ENCODE results near the gene MMP14. TPM values are rescaled to one million over a fixed set of nuclear protein-coding genes. Genes with fewer than 3 reads are reported as not detected.

MMP14 gene
- total RNA-seq (2016; rRNA removed; fragmentation: Illumina TruSeq; extraction: Trizol) (1.6 and 5.2 TPM in 2 replicates), polyA plus RNA-seq (2011; rRNA removed) (9.8 and 11.3 TPM in 2 replicates), polyA minus RNA-seq (2011; rRNA and poly(A)+ RNA removed; ENCODE audit: low replicate concordance) (1.4 and 12.3 TPM in 2 replicates), Bru-seq, nascent RNA (percentile 48 among the genes with signal in this experiment), BruChase-seq, experiment 1, labeled RNA remaining after a 6-hour chase (percentile 65 among the genes with signal in this experiment), BruChase-seq, experiment 2, labeled RNA remaining after a 2-hour chase (percentile 51 among the genes with signal in this experiment)
- total RNA-seq (2016; cell fraction: cytosol; rRNA removed; fragmentation: Illumina TruSeq; extraction: Trizol; ENCODE audit: low read depth): 0.20 and 0.44 TPM in 2 replicates
- 2.1 and 5.2 TPM in 2 replicates for total RNA-seq (2016; cell fraction: insoluble cytoplasmic fraction; rRNA removed; fragmentation: Illumina TruSeq; extraction: Trizol)
- total RNA-seq (2016; cell fraction: membrane; rRNA removed; fragmentation: Illumina TruSeq; extraction: Trizol): 0.71 and 0.79 TPM in 2 replicates
- 4.6 and 5.5 TPM in 2 replicates for total RNA-seq (2016; cell fraction: nucleus; rRNA removed; fragmentation: Illumina TruSeq; extraction: Trizol)
- polyA plus RNA-seq (2011; cell fraction: cytosol; rRNA removed): 5.8 and 6.5 TPM in 2 replicates
- polyA plus RNA-seq (2011; cell fraction: nucleus; rRNA removed): 25.6 and 29.7 TPM in 2 replicates
- 4.8 and 11.1 TPM in 2 replicates for polyA plus RNA-seq (2012)
- 0.14 and 0.26 TPM in 2 replicates for polyA plus RNA-seq (2016; cell fraction: cytosol; fragmentation: Illumina TruSeq; extraction: Trizol; ENCODE audit: low read depth)
- polyA plus RNA-seq (2016; cell fraction: insoluble cytoplasmic fraction; fragmentation: Illumina TruSeq; extraction: Trizol; ENCODE audit: low read depth): 1.7 and 2.1 TPM in 2 replicates
- polyA plus RNA-seq (2016; cell fraction: membrane; fragmentation: Illumina TruSeq; extraction: Trizol; ENCODE audit: low read depth): 0.27 and 0.44 TPM in 2 replicates
- polyA plus RNA-seq (2016; cell fraction: nucleus; fragmentation: Illumina TruSeq; extraction: Trizol; ENCODE audit: insufficient read depth, low read depth): 9.4 and 10.2 TPM in 2 replicates
- polyA minus RNA-seq (2011; cell fraction: cytosol; rRNA and poly(A)+ RNA removed): 2.5 and 3.8 TPM in 2 replicates
- polyA minus RNA-seq (2011; cell fraction: nucleus; rRNA and poly(A)+ RNA removed): 4.5 and 4.8 TPM in 2 replicates
- long read RNA-seq, experiment 1: 0 reads
- long read RNA-seq, experiment 2, partial matches to known transcripts: 7 of 21 reads
- long read RNA-seq, experiment 2, other reads (novel, unspliced or antisense): 14 of 21 reads

GRCh38 chr14:22836301-22837113, at the start of gene MMP14:
Gene MMP14, plus strand, starts transcription at chr14:22836585. Its CDS starts 233 bp downstream, at chr14:22836818.
- H3K4me3 ChIP-seq (replicated peaks in 1 of 3; ENCODE audit: insufficient read depth in 1 of 3, low read depth in 2 of 3, low read length in 3 of 3): peak within 1 kb of the TSS; percentile 55 to 71 (median 57)
- ChIA-PET CTCF (ENCODE audit: low intra/inter-chr PET ratio, low total read pairs) (interaction anchor here (2.4 to 2.6 kb wide), 2 partner anchors 17 to 279 kb away, joined by 10 read pairs; no protein-coding TSS in a partner anchor), POLR2A (interaction anchor here (0.9 to 3.7 kb wide), 16 partner anchors 9 to 1435 kb away, joined by 3 to 27 read pairs (median 6); partner anchors contain the start of genes ACIN1, C14orf119, DAD1 and LRP10)
- TSS peak; percentile 87 for BruUV-seq (replicated peaks)
- no peaks in the 10 kb centered on the region for H3K9me3 ChIP-seq (ENCODE audit: low read length)
- ATAC-seq (peak; percentile 11), DNase-seq (ENCODE audit: low spot score) (no peak), FAIRE-seq (no peak)
- H3K4me2 ChIP-seq (ENCODE audit: low read depth, low read length): peak within 1 kb of the TSS; percentile 79
- peaks cover 9 to 14% of the 10 kb centered on the region in 2 experiments for H3K36me3 ChIP-seq (replicated peaks in 1 of 2; ENCODE audit: control insufficient read depth in 1 of 2, insufficient read depth in 2 of 2, low read length in 2 of 2)
- peaks cover 43% of the 10 kb centered on the region for H3K4me1 ChIP-seq (ENCODE audit: insufficient read depth, low read length)
- peak within 1 kb of the TSS; percentile 73 for H3K9ac ChIP-seq (ENCODE audit: insufficient read depth, low read depth, low read length)
- no peak within 1 kb of the TSS for H3K27ac ChIP-seq (ENCODE audit: extremely low read length, insufficient read depth, low read length)
- no peaks in the 10 kb centered on the region for H3K27me3 ChIP-seq (ENCODE audit: control insufficient read depth in 1 of 2, insufficient read depth in 2 of 2, low read length in 2 of 2)
- H4K20me1 ChIP-seq (ENCODE audit: insufficient read depth, low read length): no peaks in the 10 kb centered on the region
- intact Hi-C loops (cut with micrococcal nuclease; ENCODE audit: unreplicated experiment): loop anchor here (2.0 kb wide), 1 partner anchor 16 kb away; no protein-coding TSS in a partner anchor
- 64% methylated on average over 46 of the region's 46 CpGs for WGBS (ENCODE audit: low lambda C conversion rate)
- in situ Hi-C loops (cut with HindIII; ENCODE audit: extremely low pct_ligation_motif_present, low pct_unique_long_range_greater_than_20kb): no loop called here
- H3K79me2 ChIP-seq (ENCODE audit: insufficient read depth, low read length): peaks cover under 1% of the 10 kb centered on the region
- peak within 1 kb of the TSS; percentile 4 for H2AFZ ChIP-seq (ENCODE audit: low read length)
- TF ChIP-seq MAFG (CRISPR knock-in tag; IDR thresholded peaks at IDR 0.05) (peak; percentile 68; the same call in 1 of the 2 replicates), GTF3A (CRISPR knock-in tag; conservative IDR thresholded peaks at IDR 0.05) (no peak), ZNF773 (CRISPR knock-in tag; IDR thresholded peaks at IDR 0.05; ENCODE audit: borderline replicate concordance) (peak; percentile 55; the same call in 1 of the 2 replicates), MTF2 (CRISPR knock-in tag; IDR thresholded peaks at IDR 0.05; ENCODE audit: borderline replicate concordance) (0 out of 2 replicates have a peak, but pooled peaks have one; percentile 10), JUND (CRISPR knock-in tag; IDR thresholded peaks at IDR 0.05) (no peak), DNMT1 (CRISPR knock-in tag; IDR thresholded peaks at IDR 0.05) (peak; percentile 40; the same call in 1 of the 2 replicates), RFXAP (CRISPR knock-in tag; IDR thresholded peaks at IDR 0.05; ENCODE audit: borderline replicate concordance) (peak; percentile 70; the same call in 1 of the 2 replicates), SALL2 (CRISPR knock-in tag; IDR thresholded peaks at IDR 0.05) (0 out of 2 replicates have a peak, but pooled peaks have one; percentile 45), CAMTA2 (CRISPR knock-in tag; IDR thresholded peaks at IDR 0.05; ENCODE audit: borderline replicate concordance) (peak; percentile 73; the same call in 1 of the 2 replicates)
- TF ChIP-seq, protein P1, sequence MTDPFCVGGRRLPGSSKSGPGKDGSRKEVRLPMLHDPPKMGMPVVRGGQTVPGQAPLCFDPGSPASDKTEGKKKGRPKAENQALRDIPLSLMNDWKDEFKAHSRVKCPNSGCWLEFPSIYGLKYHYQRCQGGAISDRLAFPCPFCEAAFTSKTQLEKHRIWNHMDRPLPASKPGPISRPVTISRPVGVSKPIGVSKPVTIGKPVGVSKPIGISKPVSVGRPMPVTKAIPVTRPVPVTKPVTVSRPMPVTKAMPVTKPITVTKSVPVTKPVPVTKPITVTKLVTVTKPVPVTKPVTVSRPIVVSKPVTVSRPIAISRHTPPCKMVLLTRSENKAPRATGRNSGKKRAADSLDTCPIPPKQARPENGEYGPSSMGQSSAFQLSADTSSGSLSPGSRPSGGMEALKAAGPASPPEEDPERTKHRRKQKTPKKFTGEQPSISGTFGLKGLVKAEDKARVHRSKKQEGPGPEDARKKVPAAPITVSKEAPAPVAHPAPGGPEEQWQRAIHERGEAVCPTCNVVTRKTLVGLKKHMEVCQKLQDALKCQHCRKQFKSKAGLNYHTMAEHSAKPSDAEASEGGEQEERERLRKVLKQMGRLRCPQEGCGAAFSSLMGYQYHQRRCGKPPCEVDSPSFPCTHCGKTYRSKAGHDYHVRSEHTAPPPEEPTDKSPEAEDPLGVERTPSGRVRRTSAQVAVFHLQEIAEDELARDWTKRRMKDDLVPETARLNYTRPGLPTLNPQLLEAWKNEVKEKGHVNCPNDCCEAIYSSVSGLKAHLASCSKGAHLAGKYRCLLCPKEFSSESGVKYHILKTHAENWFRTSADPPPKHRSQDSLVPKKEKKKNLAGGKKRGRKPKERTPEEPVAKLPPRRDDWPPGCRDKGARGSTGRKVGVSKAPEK (CRISPR knock-in tag; IDR thresholded peaks at IDR 0.05; ENCODE audit: borderline replicate concordance): peak; percentile 69; the same call in 1 of the 2 replicates
- TF ChIP-seq, protein P2, sequence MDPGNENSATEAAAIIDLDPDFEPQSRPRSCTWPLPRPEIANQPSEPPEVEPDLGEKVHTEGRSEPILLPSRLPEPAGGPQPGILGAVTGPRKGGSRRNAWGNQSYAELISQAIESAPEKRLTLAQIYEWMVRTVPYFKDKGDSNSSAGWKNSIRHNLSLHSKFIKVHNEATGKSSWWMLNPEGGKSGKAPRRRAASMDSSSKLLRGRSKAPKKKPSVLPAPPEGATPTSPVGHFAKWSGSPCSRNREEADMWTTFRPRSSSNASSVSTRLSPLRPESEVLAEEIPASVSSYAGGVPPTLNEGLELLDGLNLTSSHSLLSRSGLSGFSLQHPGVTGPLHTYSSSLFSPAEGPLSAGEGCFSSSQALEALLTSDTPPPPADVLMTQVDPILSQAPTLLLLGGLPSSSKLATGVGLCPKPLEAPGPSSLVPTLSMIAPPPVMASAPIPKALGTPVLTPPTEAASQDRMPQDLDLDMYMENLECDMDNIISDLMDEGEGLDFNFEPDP (CRISPR knock-in tag; conservative IDR thresholded peaks at IDR 0.05): 0 out of 2 replicates have a peak, but pooled peaks have one; percentile 80
- TF ChIP-seq, protein P3, sequence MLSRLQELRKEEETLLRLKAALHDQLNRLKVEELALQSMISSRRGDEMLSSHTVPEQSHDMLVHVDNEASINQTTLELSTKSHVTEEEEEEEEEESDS (CRISPR knock-in tag; IDR thresholded peaks at IDR 0.05; ENCODE audit: borderline replicate concordance): peak; percentile 41; the same call in 1 of the 2 replicates
